ENCODE measurements around the gene SLMAP.

Gene SLMAP

GRCh38 chr3:57889807-57890206 is 133.7 kb downstream of the SLMAP start:
- Histone ChIP-seq H4K12ac (ENCODE audit: low read depth, low read length) (no peak overlapping the region), H3K9ac (ENCODE audit: low read length) (no peak overlapping the region), H4K91ac (ENCODE audit: low read depth, low read length) (no peak overlapping the region), H3K79me2 (ENCODE audit: control insufficient read depth, insufficient read depth, low read length, poor library complexity) (no peaks in the 10 kb centered on the region), H3K4ac (ENCODE audit: low read depth, low read length) (no peak overlapping the region), H2BK12ac (ENCODE audit: low read length) (no peak overlapping the region), H3K27ac (ENCODE audit: low read depth, low read length) (no peak overlapping the region), H3K9me3 (ENCODE audit: insufficient read depth, low read depth, low read length) (no peaks in the 10 kb centered on the region), H2AFZ (ENCODE audit: insufficient read depth, low read length, poor library complexity) (no peak overlapping the region), H3K4me1 (ENCODE audit: control insufficient read depth in 1 of 2, insufficient read depth in 2 of 2, low read length in 2 of 2) (no peaks in the 10 kb centered on the region), H3K23ac (ENCODE audit: low read length) (no peak overlapping the region), H3K18ac (ENCODE audit: low read length) (no peak overlapping the region), H3K27me3 (ENCODE audit: insufficient read depth, low read length) (no peaks in the 10 kb centered on the region), H2BK5ac (ENCODE audit: low read depth, low read length, poor library complexity) (no peak overlapping the region), H3K36me3 (ENCODE audit: control insufficient read depth in 1 of 2, insufficient read depth in 2 of 2, low read length in 2 of 2) (peaks cover 3 to 4% of the 10 kb centered on the region in 2 experiments), H4K8ac (ENCODE audit: low read depth, low read length) (no peak overlapping the region), H3K4me3 (ENCODE audit: low read depth, low read length) (no peak overlapping the region), H2BK120ac (ENCODE audit: insufficient read depth, low read length, poor library complexity) (no peak overlapping the region), H3K79me1 (ENCODE audit: low read length) (no peaks in the 10 kb centered on the region), H2AK5ac (ENCODE audit: low read length) (no peak overlapping the region), H3K4me2 (ENCODE audit: low read length) (no peak overlapping the region), H3K14ac (ENCODE audit: low read length) (no peak overlapping the region)
- WGBS (ENCODE audit: extremely low coverage, insufficient coverage, insufficient read length) = no CpG with 5 or more reads among the region's 6 CpGs
- no peak for DNase-seq

GRCh38 chr3:57890874-57891273 is 134.8 kb downstream of the SLMAP start:
- Histone ChIP-seq H3K23ac (ENCODE audit: low read length) (no peak overlapping the region), H3K79me1 (ENCODE audit: low read length) (no peaks in the 10 kb centered on the region), H2BK12ac (ENCODE audit: low read length) (no peak overlapping the region), H2BK5ac (ENCODE audit: low read depth, low read length, poor library complexity) (no peak overlapping the region), H3K79me2 (ENCODE audit: control insufficient read depth, insufficient read depth, low read length, poor library complexity) (no peaks in the 10 kb centered on the region), H3K36me3 (ENCODE audit: control insufficient read depth in 1 of 2, insufficient read depth in 2 of 2, low read length in 2 of 2) (peaks cover 3 to 4% of the 10 kb centered on the region in 2 experiments), H3K4me2 (ENCODE audit: low read length) (no peak overlapping the region), H4K12ac (ENCODE audit: low read depth, low read length) (no peak overlapping the region), H3K9ac (ENCODE audit: low read length) (no peak overlapping the region), H2BK120ac (ENCODE audit: insufficient read depth, low read length, poor library complexity) (no peak overlapping the region), H3K4me3 (ENCODE audit: low read depth, low read length) (no peak overlapping the region), H3K14ac (ENCODE audit: low read length) (no peak overlapping the region), H3K18ac (ENCODE audit: low read length) (no peak overlapping the region), H3K9me3 (ENCODE audit: insufficient read depth, low read depth, low read length) (no peaks in the 10 kb centered on the region), H4K8ac (ENCODE audit: low read depth, low read length) (no peak overlapping the region), H4K91ac (ENCODE audit: low read depth, low read length) (no peak overlapping the region), H3K27me3 (ENCODE audit: insufficient read depth, low read length) (no peaks in the 10 kb centered on the region), H3K4ac (ENCODE audit: low read depth, low read length) (no peak overlapping the region), H2AK5ac (ENCODE audit: low read length) (no peak overlapping the region), H2AFZ (ENCODE audit: insufficient read depth, low read length, poor library complexity) (no peak overlapping the region), H3K4me1 (ENCODE audit: control insufficient read depth in 1 of 2, insufficient read depth in 2 of 2, low read length in 2 of 2) (no peaks in the 10 kb centered on the region), H3K27ac (ENCODE audit: low read depth, low read length) (no peak overlapping the region)
- DNase-seq = no peak
- no CpG with 5 or more reads among the region's 2 CpGs for WGBS (ENCODE audit: extremely low coverage, insufficient coverage, insufficient read length)

GRCh38 chr3:57892423-57892822 is 136.3 kb downstream of the SLMAP start:
- H2AFZ ChIP-seq (ENCODE audit: insufficient read depth, low read length, poor library complexity) = no peak overlapping the region
- H3K4me2 ChIP-seq (ENCODE audit: low read length) = no peak overlapping the region
- no peak overlapping the region for H3K23ac ChIP-seq (ENCODE audit: low read length)
- no peak for DNase-seq
- no peaks in the 10 kb centered on the region for H3K9me3 ChIP-seq (ENCODE audit: insufficient read depth, low read depth, low read length)
- H3K4me3 ChIP-seq (ENCODE audit: low read depth, low read length) = no peak overlapping the region
- no peaks in the 10 kb centered on the region for H3K27me3 ChIP-seq (ENCODE audit: insufficient read depth, low read length)
- H2BK5ac ChIP-seq (ENCODE audit: low read depth, low read length, poor library complexity) = no peak overlapping the region
- no peak overlapping the region for H4K12ac ChIP-seq (ENCODE audit: low read depth, low read length)
- no peak overlapping the region for H3K18ac ChIP-seq (ENCODE audit: low read length)
- H3K4ac ChIP-seq (ENCODE audit: low read depth, low read length) = no peak overlapping the region
- no peak overlapping the region for H3K9ac ChIP-seq (ENCODE audit: low read length)
- no peak overlapping the region for H3K14ac ChIP-seq (ENCODE audit: low read length)
- no peak overlapping the region for H2BK120ac ChIP-seq (ENCODE audit: insufficient read depth, low read length, poor library complexity)
- H3K27ac ChIP-seq (ENCODE audit: low read depth, low read length) = no peak overlapping the region
- H2BK12ac ChIP-seq (ENCODE audit: low read length) = no peak overlapping the region
- no peak overlapping the region for H2AK5ac ChIP-seq (ENCODE audit: low read length)
- H3K4me1 ChIP-seq (ENCODE audit: control insufficient read depth in 1 of 2, insufficient read depth in 2 of 2, low read length in 2 of 2) = no peaks in the 10 kb centered on the region
- H4K8ac ChIP-seq (ENCODE audit: low read depth, low read length) = no peak overlapping the region
- no peaks in the 10 kb centered on the region for H3K79me2 ChIP-seq (ENCODE audit: control insufficient read depth, insufficient read depth, low read length, poor library complexity)
- H4K91ac ChIP-seq (ENCODE audit: low read depth, low read length) = no peak overlapping the region
- WGBS (ENCODE audit: extremely low coverage, insufficient coverage, insufficient read length) = no CpG with 5 or more reads among the region's 3 CpGs
- no peaks in the 10 kb centered on the region for H3K79me1 ChIP-seq (ENCODE audit: low read length)
- H3K36me3 ChIP-seq (ENCODE audit: control insufficient read depth in 1 of 2, insufficient read depth in 2 of 2, low read length in 2 of 2) = peaks cover 0 to 3% of the 10 kb centered on the region in 2 experiments

- Histone ChIP-seq H2BK5ac (ENCODE audit: low read depth, low read length, poor library complexity) (no peak overlapping the region), H2BK120ac (ENCODE audit: insufficient read depth, low read length, poor library complexity) (no peak overlapping the region), H3K79me2 (ENCODE audit: control insufficient read depth, insufficient read depth, low read length, poor library complexity) (no peaks in the 10 kb centered on the region), H2BK12ac (ENCODE audit: low read length) (no peak overlapping the region), H4K8ac (ENCODE audit: low read depth, low read length) (no peak overlapping the region), H3K9ac (ENCODE audit: low read length) (no peak overlapping the region), H3K4me1 (ENCODE audit: control insufficient read depth in 1 of 2, insufficient read depth in 2 of 2, low read length in 2 of 2) (no peaks in the 10 kb centered on the region), H3K23ac (ENCODE audit: low read length) (no peak overlapping the region), H3K9me3 (ENCODE audit: insufficient read depth, low read depth, low read length) (no peaks in the 10 kb centered on the region), H2AK5ac (ENCODE audit: low read length) (no peak overlapping the region), H3K36me3 (ENCODE audit: control insufficient read depth in 1 of 2, insufficient read depth in 2 of 2, low read length in 2 of 2) (peaks cover 0 to 3% of the 10 kb centered on the region in 2 experiments), H4K12ac (ENCODE audit: low read depth, low read length) (no peak overlapping the region), H3K14ac (ENCODE audit: low read length) (no peak overlapping the region), H2AFZ (ENCODE audit: insufficient read depth, low read length, poor library complexity) (no peak overlapping the region), H3K27ac (ENCODE audit: low read depth, low read length) (no peak overlapping the region), H3K18ac (ENCODE audit: low read length) (no peak overlapping the region), H3K4ac (ENCODE audit: low read depth, low read length) (no peak overlapping the region), H3K27me3 (ENCODE audit: insufficient read depth, low read length) (no peaks in the 10 kb centered on the region), H3K4me3 (ENCODE audit: low read depth, low read length) (no peak overlapping the region), H3K4me2 (ENCODE audit: low read length) (no peak overlapping the region), H3K79me1 (ENCODE audit: low read length) (no peaks in the 10 kb centered on the region), H4K91ac (ENCODE audit: low read depth, low read length) (no peak overlapping the region)
- no CpG with 5 or more reads among the region's 1 CpG for WGBS (ENCODE audit: extremely low coverage, insufficient coverage, insufficient read length)
- DNase-seq = no peak
Observed at GRCh38 chr3:57893156-57893555, 137.0 kb downstream of the SLMAP start.
